Germinal center (tissue), 1 donor: ENCODE data around the gene FYN.

ENCODE experiments used
- DNase-seq: peaks from one replicate; pipeline ENCODE4 v3.0.0; 2012; ENCODE audit warnings: mixed read lengths, low spot score

Gene FYN

GRCh38 chr6:111725446-111726112, 147.7 kb downstream of the FYN start:
- DNase-seq: no peak

DNA sequence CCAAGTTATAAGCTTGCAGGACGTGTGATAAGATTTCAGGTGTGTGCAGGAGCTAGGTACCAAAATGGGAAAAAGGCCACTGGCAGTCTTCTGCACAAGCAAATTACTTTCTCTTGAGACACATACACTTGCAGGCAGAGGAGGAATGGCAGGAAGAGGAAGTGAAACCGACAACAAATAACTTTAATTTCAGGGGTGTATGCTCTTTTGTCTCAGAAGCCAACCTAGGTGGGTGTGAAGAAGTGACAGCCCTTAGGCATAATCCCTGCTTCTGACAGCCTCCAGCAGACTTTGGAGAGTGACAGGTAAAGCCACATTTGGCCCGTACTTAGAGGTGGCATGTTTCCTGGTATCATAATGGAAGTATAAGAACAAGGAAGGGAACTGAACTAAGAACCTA, 148.7 kb downstream of the FYN start:
- peak; percentile 45 for DNase-seq

DNA sequence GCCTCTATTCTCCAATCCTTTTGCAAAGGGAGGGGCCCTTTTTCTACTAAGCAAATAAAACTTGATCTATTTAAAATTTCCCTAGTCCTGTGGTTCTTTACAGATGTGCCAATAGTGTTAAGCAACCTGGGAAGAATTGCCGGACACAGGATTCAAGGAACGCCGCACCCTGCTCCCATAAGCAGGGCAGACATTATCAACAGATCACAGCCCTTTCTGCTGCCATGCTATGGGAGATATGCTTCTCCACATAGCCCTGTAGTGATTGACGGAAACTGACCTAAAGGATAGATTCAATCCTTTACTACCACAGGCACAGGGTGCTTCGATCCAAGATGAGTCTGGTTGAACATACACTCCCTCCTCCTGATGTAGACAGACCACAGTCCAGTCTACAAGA, 149.2 kb downstream of the FYN start:
- DNase-seq: no peak

GRCh38 chr6:111723412-111723970, 149.8 kb downstream of the FYN start:
- DNase-seq: no peak

- DNase-seq: no peak
Observed at GRCh38 chr6:111722179-111722731, 151.0 kb downstream of the FYN start.

DNA sequence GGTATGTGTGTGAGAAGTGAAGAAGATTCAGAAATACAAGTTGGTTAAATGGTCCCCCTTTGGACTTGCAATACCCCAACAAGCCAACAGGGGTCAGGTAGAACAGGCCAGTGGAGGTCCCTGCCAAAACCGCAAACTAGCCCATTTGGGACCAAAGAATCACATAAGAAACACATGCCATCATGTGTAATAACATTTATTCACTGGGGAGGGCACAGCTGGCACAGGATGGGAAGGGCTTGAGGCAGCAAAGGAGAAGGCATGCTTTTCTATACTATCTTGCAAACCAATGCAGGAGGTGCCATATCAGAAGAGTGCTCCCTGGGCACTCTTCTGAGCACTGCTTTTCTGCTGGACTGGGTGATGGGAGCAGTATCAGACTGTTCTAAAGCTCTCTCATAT, 151.5 kb downstream of the FYN start:
- DNase-seq: peak; percentile 73

DNA sequence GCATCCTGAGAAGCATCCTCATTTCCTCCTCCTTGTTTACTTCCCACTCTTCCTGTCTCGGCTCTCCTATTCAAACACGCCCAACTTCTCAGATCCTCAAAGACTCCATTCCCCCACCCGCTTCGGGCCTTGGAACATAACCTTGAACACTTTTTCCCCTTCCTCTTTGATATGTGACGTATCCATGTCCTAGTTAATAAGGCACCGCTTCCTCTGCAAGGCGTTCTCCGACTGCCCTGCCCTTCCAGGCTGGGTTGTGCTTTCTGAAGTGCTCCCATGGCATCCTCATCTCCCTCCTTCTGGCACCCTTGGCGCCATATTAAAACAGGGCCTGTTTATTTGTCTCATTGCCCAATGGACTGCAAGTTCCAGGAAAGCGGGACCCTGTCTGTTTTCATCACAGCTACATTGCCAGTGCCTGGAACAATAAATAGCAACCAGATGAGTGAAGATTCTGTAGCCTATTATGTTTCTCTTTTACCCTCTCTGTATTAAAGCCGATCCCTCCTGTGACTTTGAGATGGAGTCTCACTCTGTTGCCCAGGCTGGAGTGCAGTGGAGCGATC, 152.2 kb downstream of the FYN start:
- DNase-seq: no peak

- no peak for DNase-seq
Observed at GRCh38 chr6:111718990-111719389, 154.3 kb downstream of the FYN start.

DNA sequence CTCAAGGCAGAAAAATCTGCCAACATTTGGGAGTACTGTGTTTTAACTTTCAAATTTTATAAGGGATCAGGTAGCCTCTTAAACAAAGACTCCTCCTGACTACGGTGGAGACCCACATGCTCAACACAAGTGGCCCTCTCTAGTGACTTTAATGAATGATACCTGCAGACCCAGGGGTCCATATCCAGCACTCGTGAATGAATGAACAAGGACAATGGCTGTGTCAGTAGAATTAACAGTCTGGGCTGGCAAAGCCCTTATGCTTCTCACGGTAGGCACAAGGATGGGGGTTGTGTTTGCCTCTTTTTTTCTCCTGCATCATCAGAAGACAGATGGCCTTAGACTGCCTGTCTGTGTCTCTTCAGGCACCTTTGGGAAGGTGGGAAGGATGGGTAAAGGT, 154.9 kb downstream of the FYN start:
- DNase-seq: no peak

- DNase-seq: no peak
Observed at GRCh38 chr6:111717621-111718020, 155.6 kb downstream of the FYN start.

DNA sequence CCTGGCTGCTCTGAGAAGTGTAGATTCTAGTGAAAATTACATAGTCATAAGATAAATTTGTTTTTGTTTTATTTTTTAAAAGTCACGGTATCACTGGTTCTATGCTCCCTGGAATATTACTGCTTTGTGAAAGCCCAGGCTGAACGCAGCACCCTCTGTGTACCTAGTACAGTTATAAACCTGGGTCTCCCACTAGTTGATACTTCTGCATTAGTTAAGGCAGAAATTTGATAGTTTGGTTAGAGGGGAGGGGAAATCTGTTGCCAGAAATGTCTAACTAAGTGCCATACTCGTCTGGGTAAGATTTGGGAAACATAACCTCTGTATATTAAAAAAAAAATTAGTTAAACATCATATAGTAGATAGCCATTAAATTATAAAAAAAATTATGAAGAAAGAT, 156.9 kb downstream of the FYN start:
- no peak for DNase-seq

DNA sequence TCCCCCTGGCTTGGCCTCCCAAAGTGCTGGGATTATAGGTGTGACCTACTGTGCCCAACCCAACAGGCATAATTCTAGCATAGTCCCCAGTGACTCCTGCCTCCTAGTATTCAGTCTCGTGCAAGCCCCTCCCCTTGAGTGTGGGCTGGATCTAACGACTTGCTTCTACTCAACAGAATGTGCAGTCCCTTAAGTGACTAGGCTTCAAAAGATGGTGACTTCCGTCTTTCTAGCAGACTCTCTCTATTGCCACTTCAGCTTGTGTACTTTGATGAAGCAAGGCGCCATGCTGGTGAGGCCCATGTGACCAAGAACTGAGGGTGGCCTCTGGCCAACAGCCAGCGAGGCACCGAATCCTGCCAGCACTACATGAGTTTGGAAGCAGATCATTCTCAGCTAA, 157.9 kb downstream of the FYN start:
- DNase-seq: no peak

- no peak for DNase-seq
Observed at GRCh38 chr6:111714416-111715270, 158.6 kb downstream of the FYN start.

- no peak for DNase-seq
Observed at GRCh38 chr6:111713811-111714210, 159.4 kb downstream of the FYN start.

- DNase-seq: no peak
Observed at GRCh38 chr6:111713236-111713635, 160.0 kb downstream of the FYN start.

GRCh38 chr6:111711984-111712752, 161.1 kb downstream of the FYN start:
- no peak for DNase-seq

GRCh38 chr6:111711476-111711875, 161.8 kb downstream of the FYN start:
- DNase-seq: no peak

DNA sequence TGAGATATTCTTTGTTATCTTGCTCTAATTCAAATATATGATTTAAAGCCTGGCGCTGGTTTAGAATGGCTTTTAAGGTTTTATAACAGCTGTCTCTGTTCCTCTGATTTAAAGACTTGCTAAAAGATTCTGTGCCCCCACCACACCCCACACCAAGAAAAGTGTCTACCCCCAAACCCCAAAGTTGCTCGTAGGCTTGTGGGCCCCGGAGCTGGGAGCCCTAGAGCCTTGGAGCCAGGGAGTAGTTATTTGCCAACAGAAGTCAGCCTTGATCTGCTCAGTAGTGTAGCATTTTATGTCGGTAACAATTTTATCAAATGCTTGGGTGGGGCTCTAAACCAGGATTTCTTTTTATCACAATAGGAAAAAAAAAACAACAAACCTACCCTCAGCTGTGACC, 162.3 kb downstream of the FYN start:
- DNase-seq: no peak

DNA sequence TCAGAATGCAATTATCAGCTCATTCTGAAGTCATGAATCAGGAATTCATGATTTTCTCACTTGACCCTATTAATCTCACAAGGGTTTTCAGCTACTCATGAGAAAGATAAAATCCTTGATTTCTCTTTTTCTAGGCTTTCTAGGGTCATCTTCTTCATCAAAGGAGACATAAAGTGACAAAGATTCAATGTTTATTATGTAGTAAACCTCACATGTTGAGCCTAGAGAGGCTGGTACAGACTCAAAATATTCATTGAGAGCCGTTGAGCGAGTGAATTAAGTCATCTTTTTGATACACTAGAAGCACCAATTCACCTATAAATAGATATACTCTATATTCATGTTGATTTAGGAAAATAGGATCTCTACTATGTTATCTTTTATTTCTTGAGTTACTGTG, 162.8 kb downstream of the FYN start:
- DNase-seq: no peak

- DNase-seq: peak; percentile 80
Observed at GRCh38 chr6:111709615-111710398, 163.4 kb downstream of the FYN start.

- no peak for DNase-seq
Observed at GRCh38 chr6:111709201-111709600, 164.1 kb downstream of the FYN start.
